GM19328 (cell line): ENCODE measurements around the gene CLTRN.
"Not testable (repeated sequence)": the region's sequence is repeated elsewhere in the genome, so short reads cannot be mapped to it uniquely, and the experiment has no call there.

Experiments used
- ATAC-seq: cut with Tn5 transposase; IDR thresholded peaks from one replicate; pipeline ENCODE4 v1.9.1; 2021; ENCODE audit warnings: mild to moderate bottlenecking, moderate library complexity; ENCODE audit not compliant: unreplicated experiment

The CLTRN gene

GRCh38 chrX:15653961-15654360, 10.6 kb downstream of the CLTRN start:
- no peak for ATAC-seq

- ATAC-seq: not testable (repeated sequence)
Measured at GRCh38 chrX:15647510-15647909, 17.1 kb downstream of the CLTRN start.

DNA sequence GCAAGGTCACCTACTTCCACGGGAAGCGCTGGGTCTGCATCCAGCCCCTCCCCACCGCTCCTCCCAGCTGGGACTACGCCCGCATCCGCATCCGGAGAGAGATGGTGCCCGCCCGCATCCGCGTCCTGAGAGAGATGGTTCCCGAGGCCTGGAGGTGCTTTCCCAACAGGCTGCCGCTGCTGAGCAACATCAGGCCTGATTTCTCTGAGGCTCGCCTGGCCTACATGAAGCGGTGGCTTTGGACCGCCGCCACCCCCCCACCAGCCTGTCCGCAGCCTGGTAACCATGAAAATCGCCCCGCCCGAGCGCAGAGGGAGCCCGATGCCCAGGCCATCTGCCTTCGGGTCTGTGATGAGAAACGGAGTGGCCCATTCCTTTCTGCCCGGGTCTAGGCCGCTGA, 18.1 kb downstream of the CLTRN start:
- ATAC-seq: no peak

DNA sequence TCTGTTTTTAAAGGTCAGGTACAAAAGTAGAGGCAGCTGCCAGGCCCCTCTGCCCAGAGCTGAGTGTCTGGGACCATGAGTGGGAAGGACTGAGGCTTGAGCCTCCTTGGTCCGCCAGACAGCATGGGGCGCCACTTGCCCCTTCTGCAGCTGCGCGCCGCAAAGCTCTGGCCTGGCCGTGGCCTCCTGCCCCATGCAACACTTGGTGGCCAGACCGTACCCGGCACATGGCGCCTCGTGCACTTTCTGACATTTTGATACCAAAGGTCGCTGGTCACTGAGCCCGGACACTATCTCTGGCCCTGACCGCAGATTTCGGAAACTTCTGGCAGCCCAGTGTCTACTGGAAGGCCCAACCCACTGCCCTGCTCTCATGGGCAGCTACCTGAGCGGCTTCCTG, 18.6 kb downstream of the CLTRN start:
- ATAC-seq: no peak

GRCh38 chrX:15645266-15645665, 19.3 kb downstream of the CLTRN start:
- no peak for ATAC-seq

- no peak for ATAC-seq
Measured at GRCh38 chrX:15644560-15644872, 20.1 kb downstream of the CLTRN start.

GRCh38 chrX:15643786-15644559, 20.6 kb downstream of the CLTRN start:
- no peak for ATAC-seq

DNA sequence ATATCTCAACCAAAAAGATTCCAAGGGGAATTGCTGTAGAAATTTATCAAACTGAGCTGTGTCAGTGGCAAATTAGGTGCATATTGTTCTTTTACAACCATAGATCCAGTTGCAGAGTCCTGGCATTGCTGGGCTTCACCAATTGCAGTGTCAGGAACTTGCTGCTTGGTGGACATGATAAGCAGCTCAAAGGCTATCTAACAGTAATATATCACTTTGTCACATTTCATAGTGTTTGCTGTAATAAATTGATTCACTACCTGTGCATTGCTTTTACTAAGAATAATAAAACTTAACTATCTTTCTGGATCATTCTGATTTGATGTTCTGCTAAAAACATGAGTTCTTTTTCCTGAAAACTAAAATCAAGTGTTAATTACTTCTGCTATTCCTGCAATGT, 33.0 kb downstream of the CLTRN start:
- ATAC-seq: no peak

DNA sequence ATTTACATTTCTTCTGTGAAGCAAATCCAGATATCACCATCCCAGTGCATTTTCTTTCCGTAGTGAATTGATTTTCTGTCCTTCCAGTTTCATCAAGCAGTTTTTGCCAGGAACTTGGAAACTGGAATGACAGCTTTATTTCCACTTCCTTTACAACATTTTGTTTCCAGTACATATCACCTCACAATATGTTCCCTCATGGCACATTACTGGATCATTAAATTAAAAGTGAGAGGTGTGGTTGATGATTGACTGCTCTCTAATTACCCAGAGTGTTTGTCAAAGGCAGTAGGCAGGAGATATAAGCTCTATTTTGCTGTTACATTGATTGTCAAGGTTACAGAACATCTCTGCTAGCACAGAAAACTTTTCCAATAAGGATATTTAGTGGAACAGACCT, 41.6 kb downstream of the CLTRN start:
- ATAC-seq: no peak

GRCh38 chrX:15619053-15619755, 45.4 kb downstream of the CLTRN start:
- no peak for ATAC-seq

GRCh38 chrX:15617111-15617510, 47.5 kb downstream of the CLTRN start:
- ATAC-seq: no peak

GRCh38 chrX:15616531-15616930, 48.1 kb downstream of the CLTRN start:
- no peak for ATAC-seq

DNA sequence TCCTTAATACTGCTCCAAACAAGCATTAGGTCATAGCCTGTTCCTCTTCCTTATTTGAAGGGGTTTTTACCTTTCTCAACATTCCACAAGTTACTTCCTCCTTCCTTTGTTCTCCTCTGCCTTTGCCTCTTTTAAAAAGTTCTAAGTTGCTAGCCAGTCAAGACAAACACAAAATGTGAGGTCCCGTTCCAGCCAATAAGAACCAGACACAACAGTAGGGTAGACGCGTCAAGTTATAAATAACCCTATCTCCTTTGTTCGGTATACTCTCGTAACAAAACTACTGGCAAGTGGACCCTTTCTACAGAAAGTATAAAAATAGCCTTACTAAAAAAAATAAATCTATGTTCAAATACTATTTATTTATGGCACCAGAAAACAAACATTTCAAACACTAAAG, 57.5 kb downstream of the CLTRN start:
- no peak for ATAC-seq

- no peak for ATAC-seq
Measured at GRCh38 chrX:15606136-15606535, 58.5 kb downstream of the CLTRN start.

GRCh38 chrX:15605226-15605625, 59.4 kb downstream of the CLTRN start:
- no peak for ATAC-seq

DNA sequence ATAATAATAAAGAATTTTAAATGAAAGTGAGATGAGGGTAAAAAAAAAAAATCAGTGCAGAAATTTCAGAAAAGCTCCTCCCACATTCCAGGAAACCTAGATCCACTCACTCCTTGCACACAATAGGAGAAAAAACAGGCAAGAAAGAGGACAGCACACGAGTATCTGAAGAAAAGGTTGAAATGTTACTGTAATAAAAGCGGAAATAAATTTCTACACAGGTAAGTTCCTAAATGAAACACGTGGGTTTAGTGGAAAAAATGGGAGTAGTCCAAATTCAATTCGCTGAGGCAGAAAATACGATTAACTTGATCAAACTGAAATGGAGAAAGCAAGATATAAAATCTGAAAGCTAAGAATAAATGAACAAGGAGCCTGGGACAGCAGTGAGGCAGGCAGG, 61.8 kb downstream of the CLTRN start:
- no peak for ATAC-seq

DNA sequence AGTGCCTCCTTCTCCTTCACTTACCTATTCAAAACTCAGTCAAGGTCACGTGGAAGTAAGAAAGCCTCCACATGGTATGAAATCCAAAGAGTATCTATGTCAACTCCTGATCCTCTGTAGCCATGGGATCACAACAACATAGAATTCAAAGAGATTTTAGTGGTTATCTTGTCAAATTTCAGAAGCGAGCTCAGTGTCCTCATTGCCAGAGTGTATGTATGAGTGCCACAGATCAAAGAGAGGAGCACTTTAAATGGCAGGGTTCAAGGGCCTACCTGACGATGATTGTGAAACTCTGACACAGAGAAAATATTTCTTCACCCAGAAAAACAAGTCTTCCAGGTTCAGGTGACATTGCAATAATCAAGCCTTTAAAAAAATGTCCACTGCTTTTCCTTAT, 62.7 kb downstream of the CLTRN start:
- ATAC-seq: no peak

- ATAC-seq: no peak
Measured at GRCh38 chrX:15600745-15601144, 63.9 kb downstream of the CLTRN start, which contains the start of gene ACE2. ACE2 (minus strand) TSS chrX:15600960; CDS start chrX:15600911, 49 bp downstream.

- ATAC-seq: no peak
Measured at GRCh38 chrX:15600049-15600448, 64.6 kb downstream of the CLTRN start.

DNA sequence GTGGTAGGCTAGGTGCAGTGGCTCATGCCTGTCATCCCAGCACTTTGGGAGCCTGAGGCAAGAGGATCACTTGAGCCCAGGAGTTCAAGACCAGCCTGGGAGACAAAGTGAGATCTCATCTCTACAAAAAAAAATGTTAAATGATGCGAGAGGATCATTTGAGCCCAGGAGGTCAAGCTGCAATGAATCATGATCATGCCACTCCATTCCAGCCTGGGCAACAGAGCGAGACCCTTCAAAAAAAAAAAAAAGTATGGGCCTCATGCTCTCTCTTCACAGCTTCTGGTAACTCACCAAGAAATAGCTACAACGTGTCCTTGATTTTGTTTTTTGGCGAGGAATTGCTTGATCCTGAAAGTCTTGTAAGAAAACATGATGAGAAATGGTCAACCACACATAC, 65.1 kb downstream of the CLTRN start:
- ATAC-seq: no peak

DNA sequence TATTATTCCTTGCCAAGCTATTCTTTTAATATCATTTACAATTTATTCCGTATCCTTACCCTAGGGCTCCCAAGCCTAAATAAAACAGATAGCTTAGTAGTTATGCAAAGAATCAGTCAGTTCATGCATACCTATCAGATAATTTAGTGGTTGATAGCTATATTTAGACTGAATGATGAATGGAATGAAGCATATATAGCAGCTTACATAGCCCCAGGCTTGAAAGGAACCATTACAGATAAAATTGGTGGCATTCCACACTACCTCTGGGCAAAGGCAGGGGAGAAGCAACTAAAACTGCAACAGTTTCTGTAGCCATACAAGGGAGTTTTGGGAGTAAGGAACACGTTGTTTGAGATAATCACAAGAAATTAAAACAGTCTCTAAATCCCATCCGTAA, 66.6 kb downstream of the CLTRN start:
- no peak for ATAC-seq

DNA sequence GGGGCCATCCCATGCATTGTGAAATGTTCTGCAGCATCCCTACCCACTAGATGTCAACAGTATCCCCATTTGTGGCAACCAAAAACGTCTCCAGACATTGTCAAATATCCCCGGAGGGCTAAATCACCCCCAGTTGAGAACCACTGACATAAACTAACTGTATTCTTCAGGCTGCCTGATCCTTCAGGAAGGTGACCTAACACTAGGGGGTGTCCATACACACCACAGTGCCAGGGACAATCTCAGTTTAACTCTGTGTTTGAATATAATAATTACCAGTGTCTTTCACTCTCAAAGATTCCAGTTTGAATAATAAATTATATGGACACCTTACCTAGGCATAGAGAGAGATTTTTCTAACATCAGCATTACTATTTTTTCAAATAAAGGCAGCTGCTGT, 70.2 kb downstream of the CLTRN start:
- ATAC-seq: no peak
